D721Med (cell line): ENCODE data around the gene NR3C2.

Experiments used
- DNase-seq: peaks from one replicate; pipeline ENCODE4 v3.0.0; 2011; ENCODE audit warnings: low spot score; ENCODE audit not compliant: insufficient read length
- FAIRE-seq: peaks from 2 replicates; lab custom pipeline; 2011; peaks lifted over from hg19 to GRCh38; lab: Jason Lieb, UNC
- CTCF ChIP-seq: IDR thresholded peaks from 2 replicates; pipeline ENCODE4 v1.5.1; 2012; ENCODE audit warnings: mild to moderate bottlenecking, control low read depth; ENCODE audit not compliant: insufficient read depth; ENCODE audit errors: missing control alignments

The NR3C2 gene

GRCh38 chr4:148271166-148271565, 171.0 kb downstream of the NR3C2 start:
- TF ChIP-seq CTCF, result no peak
- DNase-seq (no peak), FAIRE-seq (no peak)

GRCh38 chr4:148270630-148271029, 171.6 kb downstream of the NR3C2 start:
- DNase-seq, result no peak
- no peak for FAIRE-seq
- no peak for TF ChIP-seq CTCF

GRCh38 chr4:148268835-148269234, 173.4 kb downstream of the NR3C2 start:
- TF ChIP-seq CTCF, result no peak
- FAIRE-seq (no peak), DNase-seq (no peak)

GRCh38 chr4:148266921-148267320, 175.3 kb downstream of the NR3C2 start:
- no peak for FAIRE-seq
- no peak for TF ChIP-seq CTCF
- DNase-seq, result no peak

- no peak for TF ChIP-seq CTCF
- DNase-seq (no peak), FAIRE-seq (no peak)
Observed at GRCh38 chr4:148266240-148266639, 176.0 kb downstream of the NR3C2 start.

- no peak for FAIRE-seq
- DNase-seq, result no peak
- TF ChIP-seq CTCF, result no peak
Observed at GRCh38 chr4:148265627-148266026, 176.6 kb downstream of the NR3C2 start.

GRCh38 chr4:148263802-148264201, 178.4 kb downstream of the NR3C2 start:
- DNase-seq (no peak), FAIRE-seq (no peak)
- no peak for TF ChIP-seq CTCF
